GM06990 (cell line): Measurements from ENCODE around the gene L3MBTL3.

Experiments used
- DNase-seq: peaks from one replicate; pipeline ENCODE4 v3.0.0-alpha.2; 2011; ENCODE audit not compliant: insufficient read length; ENCODE audit errors: extremely low read depth
- H3K27me3 ChIP-seq: replicated peaks from 2 replicates; pipeline ENCODE4 v1.6.0; 2011; ENCODE audit warnings: low read length; ENCODE audit not compliant: control insufficient read depth, insufficient read depth
- H3K36me3 ChIP-seq: 2 replicates; pipeline ENCODE4 v1.5.1; 2011; ENCODE audit warnings: low read length; ENCODE audit not compliant: control insufficient read depth, insufficient read depth
- H3K4me3 ChIP-seq: replicated peaks from 2 replicates; pipeline ENCODE4 v1.5.1; 2011; ENCODE audit warnings: low read depth, mild to moderate bottlenecking, control low read depth, low read length
- CTCF ChIP-seq: IDR thresholded peaks from 2 replicates; pipeline ENCODE4 v1.5.1; 2011; ENCODE audit warnings: low read length, control low read depth, mild to moderate bottlenecking, inconsistent platforms; ENCODE audit not compliant: insufficient read depth, poor library complexity, severe bottlenecking

The L3MBTL3 gene

GRCh38 chr6:130129762-130130246 lies 111.4 kb downstream of the L3MBTL3 start:
- no peak overlapping the region for H3K4me3 ChIP-seq
- no peaks in the 10 kb centered on the region for H3K27me3 ChIP-seq
- DNase-seq = no peak
- no peaks in the 10 kb centered on the region for H3K36me3 ChIP-seq
- TF ChIP-seq CTCF = no peak

- Histone ChIP-seq H3K4me3 (no peak overlapping the region), H3K27me3 (no peaks in the 10 kb centered on the region), H3K36me3 (no peaks in the 10 kb centered on the region)
- TF ChIP-seq CTCF = no peak
- no peak for DNase-seq
These were observed 113.9 kb downstream of the L3MBTL3 start for GRCh38 chr6:130132286-130132701.

- Histone ChIP-seq H3K4me3 (no peak overlapping the region), H3K27me3 (no peaks in the 10 kb centered on the region), H3K36me3 (no peaks in the 10 kb centered on the region)
- TF ChIP-seq CTCF = no peak
- DNase-seq = no peak
These were observed 116.2 kb downstream of the L3MBTL3 start for GRCh38 chr6:130134582-130134981.

- H3K4me3 ChIP-seq = no peak overlapping the region
- no peak for DNase-seq
- H3K27me3 ChIP-seq = no peaks in the 10 kb centered on the region
- no peak for TF ChIP-seq CTCF
- H3K36me3 ChIP-seq = no peaks in the 10 kb centered on the region
These were observed 118.4 kb downstream of the L3MBTL3 start for GRCh38 chr6:130136798-130137197.

GRCh38 chr6:130138116-130138908 lies 119.9 kb downstream of the L3MBTL3 start:
- DNase-seq = no peak
- H3K4me3 ChIP-seq = no peak overlapping the region
- H3K36me3 ChIP-seq = no peaks in the 10 kb centered on the region
- H3K27me3 ChIP-seq = no peaks in the 10 kb centered on the region
- no peak for TF ChIP-seq CTCF
